CD4-positive, CD25-positive, alpha-beta regulatory T cell (primary cell): Measurements from ENCODE around the gene RASAL2. TPM values are rescaled to one million over a fixed set of nuclear protein-coding genes. Genes with fewer than 3 reads are reported as not detected.

Experiments
- ATAC-seq, 2 donors: fragments of 150-1000 bp; cut with Tn5 transposase; one replicate each; pipeline ENCODE4 v1.10.0; 2021; ENCODE audit warnings: low read depth in 2 of 2, moderate number of reproducible peaks in 2 of 2, moderate library complexity in 1 of 2
- DNase-seq, 3 donors: peaks; one replicate each; pipeline versions ENCODE4 v3.0.0 to v3.0.0-alpha.2; 2012 to 2022; ENCODE audit warnings: mixed read lengths in 1 of 3
- H3K27ac ChIP-seq: one replicate; pipeline ENCODE4 v1.7.0; 2013; ENCODE audit warnings: mild to moderate bottlenecking, low read length; ENCODE audit not compliant: insufficient read depth, poor library complexity, severe bottlenecking
- H3K27me3 ChIP-seq: one replicate; pipeline ENCODE4 v1.7.0; 2013; ENCODE audit warnings: low read length; ENCODE audit not compliant: control insufficient read depth, insufficient read depth
- H3K36me3 ChIP-seq: one replicate; pipeline ENCODE4 v1.7.0; 2013; ENCODE audit warnings: mild to moderate bottlenecking, low read length, moderate library complexity; ENCODE audit not compliant: control insufficient read depth, insufficient read depth
- H3K4me1 ChIP-seq: 2 replicates; pipeline ENCODE4 v1.7.0; 2013; ENCODE audit warnings: mild to moderate bottlenecking, low read length; ENCODE audit not compliant: insufficient read depth, control insufficient read depth, poor library complexity, severe bottlenecking
- H3K4me3 ChIP-seq: one replicate; pipeline ENCODE4 v1.7.0; 2013; ENCODE audit warnings: low read depth, mild to moderate bottlenecking, low read length, moderate library complexity
- H3K9me3 ChIP-seq, 2 experiments: 1 replicate in 1 of 2; 2 replicates in 1 of 2; pipeline ENCODE4 v1.7.0; 2013; ENCODE audit warnings: low read length in 2 of 2, mild to moderate bottlenecking in 1 of 2, moderate library complexity in 1 of 2; ENCODE audit not compliant: control insufficient read depth in 2 of 2
- H3K27ac Mint-ChIP-seq, 3 donors: one replicate each; pipeline ENCODE4 v1.8.0; 2020 to 2022; ENCODE audit warnings: mild to moderate bottlenecking in 3 of 3, mixed read lengths in 3 of 3, moderate library complexity in 2 of 3
- H3K27me3 Mint-ChIP-seq: one replicate; pipeline ENCODE4 v1.8.0; 2022; ENCODE audit warnings: mild to moderate bottlenecking, mixed read lengths
- H3K36me3 Mint-ChIP-seq: one replicate; pipeline ENCODE4 v1.8.0; 2020; ENCODE audit warnings: mixed read lengths
- H3K4me1 Mint-ChIP-seq, 4 donors: one replicate each; pipeline ENCODE4 v1.8.0; 2020 to 2022; ENCODE audit warnings: mixed read lengths in 4 of 4, mild to moderate bottlenecking in 1 of 4
- H3K4me3 Mint-ChIP-seq, 4 donors: one replicate each; pipeline ENCODE4 v1.8.0; 2020 to 2022; ENCODE audit warnings: mild to moderate bottlenecking in 4 of 4, mixed read lengths in 4 of 4, moderate library complexity in 3 of 4
- H3K9me3 Mint-ChIP-seq, 7 donors: one replicate each; pipeline ENCODE4 v1.8.0; 2020 to 2022; ENCODE audit warnings: mixed read lengths in 7 of 7, mild to moderate bottlenecking in 3 of 7, moderate library complexity in 2 of 7
- polyA plus RNA-seq, 4 donors: library from polyadenylated mRNA; unstranded; fragments of 300-500 nt; fragmentation: Illumina TruSeq; gene quantifications; one replicate each; pipeline ENCODE4 v1.2.3, GENCODE V29; 2021
- total RNA-seq: library from RNA; stranded (reverse); gene quantifications from one replicate; pipeline ENCODE4 v1.2.3, GENCODE V29; 2022

RASAL2 gene
- total and polyA plus RNA-seq, 5 donors from 2014 or later, result not detected

DNA sequence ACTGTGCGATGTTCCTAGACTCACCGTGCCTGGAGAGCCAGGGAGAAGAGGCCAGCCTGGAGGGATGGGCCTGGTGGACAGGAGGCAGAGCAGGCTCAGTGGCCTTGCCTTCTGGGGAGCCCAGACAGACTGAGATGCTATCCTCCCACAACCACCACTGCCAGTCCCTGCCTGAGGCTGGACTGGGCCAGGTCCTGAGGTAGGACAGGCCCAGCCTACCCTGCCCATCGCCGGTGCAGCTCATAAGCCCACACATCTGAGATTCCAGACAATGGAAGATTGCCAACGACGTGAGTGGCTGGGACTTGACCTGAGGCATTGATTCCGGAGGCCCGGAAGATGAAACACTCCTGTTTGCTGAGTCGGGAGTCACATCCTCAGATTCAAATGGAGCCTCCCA lies 397.1 kb downstream of the RASAL2 start:
- no peaks in the 10 kb centered on the region for H3K36me3 ChIP-seq
- no peak for ATAC-seq
- no peaks in the 10 kb centered on the region for H3K4me1 ChIP-seq
- no peak overlapping the region for H3K4me3 ChIP-seq
- H3K27me3 ChIP-seq, result no peaks in the 10 kb centered on the region
- no peak overlapping the region for H3K27ac ChIP-seq
- H3K9me3 ChIP-seq, result no peaks in the 10 kb centered on the region
- H3K27ac Mint-ChIP-seq, result no peak overlapping the region
- no peak for DNase-seq
- no peaks in the 10 kb centered on the region for H3K4me1 Mint-ChIP-seq
- peaks cover 0 to 2% (median 0%) of the 10 kb centered on the region in 7 donors for H3K9me3 Mint-ChIP-seq
- H3K4me3 Mint-ChIP-seq, result no peak overlapping the region
- no peaks in the 10 kb centered on the region for H3K36me3 Mint-ChIP-seq
- H3K27me3 Mint-ChIP-seq, result peaks cover 8% of the 10 kb centered on the region

- ATAC-seq, result no peak
- no peaks in the 10 kb centered on the region for H3K36me3 Mint-ChIP-seq
- no peak for DNase-seq
- Histone ChIP-seq H3K27ac (no peak overlapping the region), H3K27me3 (no peaks in the 10 kb centered on the region), H3K4me3 (no peak overlapping the region), H3K9me3 (no peaks in the 10 kb centered on the region), H3K4me1 (no peaks in the 10 kb centered on the region), H3K36me3 (no peaks in the 10 kb centered on the region)
- H3K4me1 Mint-ChIP-seq, result no peaks in the 10 kb centered on the region
- no peak overlapping the region for H3K4me3 Mint-ChIP-seq
- H3K9me3 Mint-ChIP-seq, result peaks cover 0 to 2% (median 0%) of the 10 kb centered on the region in 7 donors
- peaks cover 8% of the 10 kb centered on the region for H3K27me3 Mint-ChIP-seq
- no peak overlapping the region for H3K27ac Mint-ChIP-seq
Observed at GRCh38 chr1:178491721-178492120, 397.8 kb downstream of the RASAL2 start.

- no peak for DNase-seq
- no peaks in the 10 kb centered on the region for H3K4me1 ChIP-seq
- H3K27ac Mint-ChIP-seq, result peak overlapping the region in 1 of 3 donors; percentile 45
- ATAC-seq, result no peak
- H3K27me3 Mint-ChIP-seq, result peaks cover 8% of the 10 kb centered on the region
- H3K4me3 ChIP-seq, result no peak overlapping the region
- H3K4me3 Mint-ChIP-seq, result no peak overlapping the region
- no peaks in the 10 kb centered on the region for H3K4me1 Mint-ChIP-seq
- no peaks in the 10 kb centered on the region for H3K36me3 Mint-ChIP-seq
- H3K27me3 ChIP-seq, result no peaks in the 10 kb centered on the region
- no peaks in the 10 kb centered on the region for H3K36me3 ChIP-seq
- H3K9me3 Mint-ChIP-seq, result peaks cover 0 to 2% (median 0%) of the 10 kb centered on the region in 7 donors
- no peak overlapping the region for H3K27ac ChIP-seq
- no peaks in the 10 kb centered on the region for H3K9me3 ChIP-seq
Observed at GRCh38 chr1:178492341-178492740, 398.4 kb downstream of the RASAL2 start.

GRCh38 chr1:178493301-178493741 lies 399.4 kb downstream of the RASAL2 start:
- Mint-ChIP-seq H3K27ac (no peak overlapping the region), H3K36me3 (no peaks in the 10 kb centered on the region), H3K27me3 (peaks cover 2% of the 10 kb centered on the region), H3K9me3 (peaks cover 0 to 2% (median 0%) of the 10 kb centered on the region in 7 donors), H3K4me3 (no peak overlapping the region), H3K4me1 (no peaks in the 10 kb centered on the region)
- no peak overlapping the region for H3K27ac ChIP-seq
- ATAC-seq (no peak), DNase-seq (no peak)
- no peaks in the 10 kb centered on the region for H3K36me3 ChIP-seq
- no peak overlapping the region for H3K4me3 ChIP-seq
- no peaks in the 10 kb centered on the region for H3K27me3 ChIP-seq
- H3K9me3 ChIP-seq, result no peaks in the 10 kb centered on the region
- H3K4me1 ChIP-seq, result no peaks in the 10 kb centered on the region

DNA sequence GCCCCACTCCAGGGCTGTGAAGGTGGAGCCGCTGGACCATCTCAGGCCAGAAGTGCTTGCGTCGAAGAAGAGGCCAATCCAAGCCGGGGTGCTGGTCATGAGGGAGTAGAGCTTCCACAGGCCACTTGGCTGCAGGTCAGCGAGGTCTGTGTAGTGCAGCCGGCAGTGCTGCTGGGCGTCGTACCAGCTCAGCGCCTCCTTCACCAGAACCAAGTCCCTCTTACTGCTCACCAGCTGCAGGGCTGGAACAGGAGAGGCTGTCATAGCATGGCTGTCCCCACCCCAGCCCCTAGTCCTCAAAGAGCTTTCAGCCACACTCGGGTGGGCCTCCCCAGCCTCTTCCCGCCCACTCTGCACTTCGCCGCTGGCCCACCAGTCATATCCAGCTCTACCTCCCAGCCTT lies 400.7 kb downstream of the RASAL2 start:
- ATAC-seq (no peak), DNase-seq (no peak)
- Mint-ChIP-seq H3K9me3 (peaks cover 0 to 2% (median 0%) of the 10 kb centered on the region in 7 donors), H3K4me3 (no peak overlapping the region), H3K36me3 (no peaks in the 10 kb centered on the region), H3K27me3 (no peaks in the 10 kb centered on the region), H3K27ac (no peak overlapping the region), H3K4me1 (no peaks in the 10 kb centered on the region)
- Histone ChIP-seq H3K36me3 (no peaks in the 10 kb centered on the region), H3K27me3 (no peaks in the 10 kb centered on the region), H3K9me3 (no peaks in the 10 kb centered on the region), H3K4me3 (no peak overlapping the region), H3K27ac (no peak overlapping the region), H3K4me1 (no peaks in the 10 kb centered on the region)

DNA sequence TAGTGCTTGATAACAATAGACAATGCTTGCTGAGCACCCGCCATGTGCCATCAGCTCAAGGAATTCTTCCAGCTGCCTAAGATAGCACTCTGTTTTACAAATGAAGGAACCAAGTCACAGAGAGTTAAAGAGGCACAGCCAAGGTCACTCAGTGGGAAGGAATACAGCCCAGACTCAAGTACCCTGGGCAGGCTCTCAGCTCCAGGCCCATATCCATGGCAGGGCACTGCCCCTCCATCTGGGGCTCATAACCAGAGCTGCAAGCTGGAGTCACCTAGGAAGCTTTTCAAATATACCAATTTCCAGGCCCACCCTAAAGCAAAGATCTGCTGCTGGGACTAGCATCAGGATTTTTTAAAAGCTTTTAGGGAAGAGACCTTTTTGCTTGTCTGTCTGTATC lies 401.3 kb downstream of the RASAL2 start:
- no peak overlapping the region for H3K27ac Mint-ChIP-seq
- no peaks in the 10 kb centered on the region for H3K4me1 ChIP-seq
- H3K4me3 Mint-ChIP-seq, result peak overlapping the region in 1 of 4 donors; percentile 56
- H3K9me3 Mint-ChIP-seq, result peaks cover 0 to 2% (median 0%) of the 10 kb centered on the region in 7 donors
- H3K4me1 Mint-ChIP-seq, result no peaks in the 10 kb centered on the region
- no peak overlapping the region for H3K27ac ChIP-seq
- ATAC-seq (no peak), DNase-seq (no peak)
- no peak overlapping the region for H3K4me3 ChIP-seq
- no peaks in the 10 kb centered on the region for H3K36me3 Mint-ChIP-seq
- H3K27me3 ChIP-seq, result no peaks in the 10 kb centered on the region
- no peaks in the 10 kb centered on the region for H3K27me3 Mint-ChIP-seq
- H3K36me3 ChIP-seq, result no peaks in the 10 kb centered on the region
- no peaks in the 10 kb centered on the region for H3K9me3 ChIP-seq

DNA sequence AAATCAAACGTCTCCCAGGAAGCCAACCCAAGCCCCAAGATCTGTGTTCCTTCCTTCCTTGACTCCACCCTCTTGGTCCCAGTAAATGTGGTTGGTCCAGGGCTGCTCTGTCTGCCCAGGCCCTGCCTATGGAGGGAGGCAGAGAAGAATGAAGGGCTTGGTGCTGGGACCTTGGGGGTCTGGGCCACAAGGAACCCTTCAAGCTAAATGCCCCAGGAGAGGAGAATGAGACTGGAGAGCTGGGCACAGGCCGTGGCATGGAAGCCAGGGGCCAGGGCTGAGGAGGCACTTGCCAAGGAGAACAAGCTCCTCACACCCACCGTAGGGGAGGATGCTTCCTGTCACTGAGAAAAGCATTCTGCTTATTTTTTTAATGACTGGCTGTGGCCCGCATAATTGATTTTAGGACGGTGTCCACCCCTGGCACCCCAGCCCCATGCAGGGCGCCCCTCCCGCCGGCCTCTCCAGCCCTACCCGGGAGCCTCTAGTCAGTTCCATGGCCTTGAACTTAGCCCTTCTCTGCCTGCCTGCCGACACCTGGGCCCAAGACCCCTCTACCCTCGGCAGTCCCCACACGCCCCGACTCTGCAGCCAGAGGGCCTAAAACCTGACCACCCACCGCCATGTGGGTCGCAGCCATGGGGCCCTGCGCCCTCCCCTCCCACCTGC lies 402.0 kb downstream of the RASAL2 start:
- H3K27me3 ChIP-seq, result no peaks in the 10 kb centered on the region
- no peaks in the 10 kb centered on the region for H3K4me1 ChIP-seq
- no peaks in the 10 kb centered on the region for H3K9me3 ChIP-seq
- Mint-ChIP-seq H3K4me3 (no peak overlapping the region), H3K27me3 (no peaks in the 10 kb centered on the region), H3K27ac (no peak overlapping the region), H3K36me3 (no peaks in the 10 kb centered on the region), H3K9me3 (peaks cover 0 to 2% (median 0%) of the 10 kb centered on the region in 7 donors), H3K4me1 (no peaks in the 10 kb centered on the region)
- H3K27ac ChIP-seq, result no peak overlapping the region
- no peaks in the 10 kb centered on the region for H3K36me3 ChIP-seq
- DNase-seq, result no peak
- no peak for ATAC-seq
- H3K4me3 ChIP-seq, result no peak overlapping the region
